ENCODE measurements around the gene F2R. TPM values are rescaled to one million over a fixed set of nuclear protein-coding genes. Genes with fewer than 3 reads are reported as not detected.
A peak's percentile ranks its signal among the peaks of the same experiment; 100 is the strongest.

F2R gene
- total and polyA plus RNA-seq, 2 donors (not counting 3 experiments of a cell fraction or from before 2014, with no cell fraction given) = 342 to 599 TPM

DNA sequence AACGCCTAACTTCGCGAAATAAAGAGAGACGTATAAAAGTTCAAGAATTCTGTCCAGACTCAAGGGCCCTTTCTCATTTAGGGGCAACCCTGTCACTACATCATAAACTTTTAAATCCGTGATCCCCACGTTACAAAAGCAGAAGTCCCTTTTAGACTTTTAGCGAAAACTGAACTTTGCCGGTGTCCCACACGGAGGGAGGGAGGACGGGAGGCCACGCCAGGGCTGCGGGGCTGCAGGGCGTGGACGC is 515 bp upstream of the F2R start:
- dilution Hi-C loops (cut with MboI; ENCODE audit: extremely low pct_ligation_motif_present, low sequenced_read_pairs) (no loop called here), intact Hi-C loops (cut with micrococcal nuclease) (loop anchor here (1.0 to 5.0 kb wide), 9 partner anchors 11 to 777 kb away; partner anchors contain the start of genes F2RL1 and WDR41)
- TF ChIP-seq, protein P1, sequence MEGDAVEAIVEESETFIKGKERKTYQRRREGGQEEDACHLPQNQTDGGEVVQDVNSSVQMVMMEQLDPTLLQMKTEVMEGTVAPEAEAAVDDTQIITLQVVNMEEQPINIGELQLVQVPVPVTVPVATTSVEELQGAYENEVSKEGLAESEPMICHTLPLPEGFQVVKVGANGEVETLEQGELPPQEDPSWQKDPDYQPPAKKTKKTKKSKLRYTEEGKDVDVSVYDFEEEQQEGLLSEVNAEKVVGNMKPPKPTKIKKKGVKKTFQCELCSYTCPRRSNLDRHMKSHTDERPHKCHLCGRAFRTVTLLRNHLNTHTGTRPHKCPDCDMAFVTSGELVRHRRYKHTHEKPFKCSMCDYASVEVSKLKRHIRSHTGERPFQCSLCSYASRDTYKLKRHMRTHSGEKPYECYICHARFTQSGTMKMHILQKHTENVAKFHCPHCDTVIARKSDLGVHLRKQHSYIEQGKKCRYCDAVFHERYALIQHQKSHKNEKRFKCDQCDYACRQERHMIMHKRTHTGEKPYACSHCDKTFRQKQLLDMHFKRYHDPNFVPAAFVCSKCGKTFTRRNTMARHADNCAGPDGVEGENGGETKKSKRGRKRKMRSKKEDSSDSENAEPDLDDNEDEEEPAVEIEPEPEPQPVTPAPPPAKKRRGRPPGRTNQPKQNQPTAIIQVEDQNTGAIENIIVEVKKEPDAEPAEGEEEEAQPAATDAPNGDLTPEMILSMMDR (IDR thresholded peaks at IDR 0.05; ENCODE audit: extremely low read depth in 1 of 2, insufficient read depth in 1 of 2, low read depth in 1 of 2, low read length in 2 of 2) = no peak
- TF ChIP-seq POLR2AphosphoS5 (IDR thresholded peaks at IDR 0.05; ENCODE audit: insufficient read depth, low read depth, low read length) (no peak), EZH2 (IDR thresholded peaks at IDR 0.05; ENCODE audit: borderline replicate concordance, low read depth, low read length, severe bottlenecking) (no peak), GATA2 (IDR thresholded peaks at IDR 0.05; ENCODE audit: insufficient read depth, insufficient read length, low read depth, low read length) (no peak), MYC (IDR thresholded peaks at IDR 0.05; ENCODE audit: low read depth, low read length) (no peak)
- TF ChIP-seq, protein P2, sequence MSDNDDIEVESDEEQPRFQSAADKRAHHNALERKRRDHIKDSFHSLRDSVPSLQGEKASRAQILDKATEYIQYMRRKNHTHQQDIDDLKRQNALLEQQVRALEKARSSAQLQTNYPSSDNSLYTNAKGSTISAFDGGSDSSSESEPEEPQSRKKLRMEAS (IDR thresholded peaks at IDR 0.05; ENCODE audit: insufficient read depth, insufficient read length) = no peak
- Histone ChIP-seq H3K27ac (ENCODE audit: insufficient read depth, low read depth, low read length) (peak overlapping the region; percentile 89), H4K20me1 (replicated peaks; ENCODE audit: control insufficient read depth, extremely low read depth, insufficient read depth, low read length) (no peaks in the 10 kb centered on the region), H3K27me3 (ENCODE audit: control insufficient read depth in 2 of 2, insufficient read depth in 2 of 2, low read length in 2 of 2) (no peaks in the 10 kb centered on the region), H3K4me3 (replicated peaks in 1 of 3; ENCODE audit: insufficient read depth in 1 of 3, low read depth in 1 of 3, low read length in 3 of 3) (peak overlapping the region in 2 of 3 experiments; percentile 45 to 81), H3K9ac (replicated peaks; ENCODE audit: extremely low read depth, insufficient read depth, low read length) (peak overlapping the region; percentile 77), H3K4me2 (ENCODE audit: insufficient read depth, low read length) (peak overlapping the region; percentile 56), H2AFZ (ENCODE audit: low read depth, low read length) (peak overlapping the region; percentile 24), H3K36me3 (ENCODE audit: control insufficient read depth in 2 of 2, extremely low read depth in 1 of 2, insufficient read depth in 2 of 2, low read length in 2 of 2) (peaks cover 0 to 2% of the 10 kb centered on the region in 2 experiments), H3K79me2 (ENCODE audit: control insufficient read depth, insufficient read depth, low read length) (peaks cover 44% of the 10 kb centered on the region), H3K4me1 (ENCODE audit: control insufficient read depth, extremely low read depth, insufficient read depth, low read length) (peaks cover 25% of the 10 kb centered on the region), H3K9me3 (replicated peaks; ENCODE audit: control insufficient read depth, insufficient read depth, low read length) (no peaks in the 10 kb centered on the region), H3K9me1 (replicated peaks; ENCODE audit: control insufficient read depth, extremely low read depth, insufficient read depth, low read length) (no peaks in the 10 kb centered on the region)
- CTCF ChIA-PET = interaction anchor here (0.6 to 9.8 kb wide), 10 partner anchors 10 to 1139 kb away, joined by 3 to 79 read pairs (median 6); no protein-coding TSS in a partner anchor
- DNase-seq (ENCODE audit: low read depth, low spot score) (no peak), FAIRE-seq (no peak)
- no TSS peak for BruUV-seq (replicated peaks)
- POLR2A ChIA-PET = interaction anchor here (1.7 kb wide), 1 partner anchor 24 kb away, joined by 4 read pairs; no protein-coding TSS in a partner anchor

Data from endothelial cell of umbilical vein (primary cell).